ENCODE data around the gene MDP1. TPM values are rescaled to one million over a fixed set of nuclear protein-coding genes. Genes with fewer than 3 reads are reported as not detected.

Gene MDP1
- total RNA-seq, 4 donors from 2014 or later: 11.1 to 17.5 (median 14.4) TPM

- peak; percentile 89 for TF ChIP-seq POLR2A (IDR thresholded peaks at IDR 0.05; ENCODE audit: low read depth)
- TF ChIP-seq POLR2AphosphoS5 (IDR thresholded peaks at IDR 0.05): peak; percentile 99
- peak in 1 of 3 experiments; percentile 26 for TF ChIP-seq CTCF (IDR thresholded peaks at IDR 0.05)
- no peak for TF ChIP-seq EP300 (IDR thresholded peaks at IDR 0.05)
- Histone ChIP-seq H3K27ac (replicated peaks in 1 of 4) (peak within 1 kb of the TSS; percentile 92 to 99 (median 96)), H3K4me3 (peak within 1 kb of the TSS; percentile 75 to 97 (median 81)), H3K4me1 (peaks cover 26 to 56% (median 43%) of the 10 kb centered on the region in 4 donors), H3K36me3 (peaks cover 12 to 50% (median 44%) of the 10 kb centered on the region in 4 donors), H3K27me3 (peaks cover 0 to 6% (median 0%) of the 10 kb centered on the region in 4 donors), H3K9me3 (no peaks in the 10 kb centered on the region)
- intact Hi-C loops (cut with DNase I): loop anchor here (2.0 kb wide), 1 partner anchor 18 kb away; the partner anchor contains the start of gene TM9SF1
- DNase-seq (ENCODE audit: extremely low spot score): peak; percentile 100
- WGBS: 1% methylated on average over 21 of the region's 53 CpGs
These were observed 2.7 kb downstream of the MDP1 start, which contains the start of gene CHMP4A for GRCh38 chr14:24212924-24213865. Gene CHMP4A (minus strand): TSS chr14:24213488. CDS start chr14:24213439, 49 bp downstream.

DNA sequence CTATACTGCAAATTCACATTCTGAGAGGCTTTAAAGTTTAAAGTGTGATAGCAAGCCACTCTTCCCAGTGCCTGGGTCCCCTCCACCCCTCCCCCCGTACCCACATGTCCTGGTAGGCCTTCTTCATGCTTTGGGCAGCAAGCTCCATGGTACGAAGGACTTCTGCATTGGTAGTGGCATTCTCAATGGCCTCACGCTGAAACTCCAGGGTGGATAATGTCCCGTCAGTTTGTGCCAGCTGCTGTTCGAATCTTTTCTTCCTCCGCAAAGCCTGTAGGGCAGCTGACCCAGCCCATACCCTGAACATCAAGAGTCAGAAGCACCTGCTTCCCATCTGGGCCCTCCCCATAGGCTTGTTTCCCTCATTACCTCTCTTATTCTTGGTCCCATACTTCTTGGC, 4.6 kb downstream of the MDP1 start:
- H3K4me3 ChIP-seq: no peak overlapping the region
- peaks cover 26 to 54% (median 42%) of the 10 kb centered on the region in 4 donors for H3K4me1 ChIP-seq
- peaks cover 13 to 52% (median 47%) of the 10 kb centered on the region in 4 donors for H3K36me3 ChIP-seq
- peaks cover 0 to 6% (median 0%) of the 10 kb centered on the region in 4 donors for H3K27me3 ChIP-seq
- no peak for TF ChIP-seq EP300 (IDR thresholded peaks at IDR 0.05)
- no peak for TF ChIP-seq CTCF (IDR thresholded peaks at IDR 0.05)
- TF ChIP-seq POLR2AphosphoS5 (IDR thresholded peaks at IDR 0.05): no peak
- no peak for TF ChIP-seq POLR2A (IDR thresholded peaks at IDR 0.05; ENCODE audit: low read depth)
- H3K9me3 ChIP-seq: no peaks in the 10 kb centered on the region
- no peak overlapping the region for H3K27ac ChIP-seq (replicated peaks in 1 of 4)
- 84% methylated on average over 6 of the region's 6 CpGs for WGBS
- intact Hi-C loops (cut with DNase I): no loop called here
- DNase-seq (ENCODE audit: extremely low spot score): no peak

- H3K9me3 ChIP-seq: no peaks in the 10 kb centered on the region
- peaks cover 5 to 28% (median 16%) of the 10 kb centered on the region in 4 donors for H3K4me1 ChIP-seq
- DNase-seq (ENCODE audit: extremely low spot score): no peak
- intact Hi-C loops (cut with DNase I): no loop called here
- H3K4me3 ChIP-seq: no peak overlapping the region
- H3K36me3 ChIP-seq: peaks cover 17 to 86% (median 59%) of the 10 kb centered on the region in 4 donors
- H3K27me3 ChIP-seq: no peaks in the 10 kb centered on the region
- no peak overlapping the region for H3K27ac ChIP-seq (replicated peaks in 1 of 4)
- WGBS: 95% methylated on average over 2 of the region's 2 CpGs
- no peak for TF ChIP-seq POLR2AphosphoS5 (IDR thresholded peaks at IDR 0.05)
- TF ChIP-seq EP300 (IDR thresholded peaks at IDR 0.05): no peak
- TF ChIP-seq POLR2A (IDR thresholded peaks at IDR 0.05; ENCODE audit: low read depth): no peak
- TF ChIP-seq CTCF (IDR thresholded peaks at IDR 0.05): no peak
These were observed 8.2 kb downstream of the MDP1 start for GRCh38 chr14:24207625-24208024.

GRCh38 chr14:24207104-24207551, 8.7 kb downstream of the MDP1 start:
- no peaks in the 10 kb centered on the region for H3K27me3 ChIP-seq
- 93% methylated on average over 5 of the region's 5 CpGs for WGBS
- H3K4me1 ChIP-seq: peaks cover under 1 to 23% (median 11%) of the 10 kb centered on the region in 4 donors
- TF ChIP-seq CTCF (IDR thresholded peaks at IDR 0.05): no peak
- no peak for TF ChIP-seq POLR2A (IDR thresholded peaks at IDR 0.05; ENCODE audit: low read depth)
- TF ChIP-seq EP300 (IDR thresholded peaks at IDR 0.05): no peak
- TF ChIP-seq POLR2AphosphoS5 (IDR thresholded peaks at IDR 0.05): no peak
- H3K27ac ChIP-seq (replicated peaks in 1 of 4): no peak overlapping the region
- peaks cover 17 to 90% (median 59%) of the 10 kb centered on the region in 4 donors for H3K36me3 ChIP-seq
- H3K4me3 ChIP-seq: no peak overlapping the region
- intact Hi-C loops (cut with DNase I): no loop called here
- H3K9me3 ChIP-seq: no peaks in the 10 kb centered on the region
- DNase-seq (ENCODE audit: extremely low spot score): no peak
